PFSK-1 (cell line): ENCODE results near the gene PCSK2.

Experiments used
- FOXP2 ChIP-seq: optimal IDR thresholded peaks from 2 replicates; pipeline ENCODE3; 2011; ENCODE audit warnings: borderline replicate concordance, control low read depth, inconsistent platforms; ENCODE audit not compliant: insufficient read depth; ENCODE audit errors: extremely low read length, extremely low read depth
- POLR2AphosphoS5 ChIP-seq: IDR thresholded peaks from 2 replicates; pipeline ENCODE4 v1.6.1; 2012; ENCODE audit warnings: low read depth, mild to moderate bottlenecking, control low read depth, low read length, moderate library complexity
- REST ChIP-seq, 2 experiments: IDR thresholded peaks; 2 replicates each; pipeline versions ENCODE4 v1.6.1 to v1.8.0; 2011 to 2012; ENCODE audit warnings: low read depth in 2 of 2, low read length in 2 of 2, control low read depth in 1 of 2, inconsistent platforms in 1 of 2, mild to moderate bottlenecking in 1 of 2, moderate library complexity in 1 of 2; ENCODE audit not compliant: insufficient read depth in 1 of 2
- SIN3A ChIP-seq: IDR thresholded peaks from 2 replicates; pipeline ENCODE4 v1.6.1; 2012; ENCODE audit warnings: mild to moderate bottlenecking, low read length, moderate library complexity, borderline replicate concordance; ENCODE audit not compliant: insufficient read depth
- TAF1 ChIP-seq: IDR thresholded peaks from 2 replicates; pipeline ENCODE4 v1.6.1; 2012; ENCODE audit warnings: low read length, control low read depth, borderline replicate concordance; ENCODE audit not compliant: insufficient read depth

PCSK2 gene

DNA sequence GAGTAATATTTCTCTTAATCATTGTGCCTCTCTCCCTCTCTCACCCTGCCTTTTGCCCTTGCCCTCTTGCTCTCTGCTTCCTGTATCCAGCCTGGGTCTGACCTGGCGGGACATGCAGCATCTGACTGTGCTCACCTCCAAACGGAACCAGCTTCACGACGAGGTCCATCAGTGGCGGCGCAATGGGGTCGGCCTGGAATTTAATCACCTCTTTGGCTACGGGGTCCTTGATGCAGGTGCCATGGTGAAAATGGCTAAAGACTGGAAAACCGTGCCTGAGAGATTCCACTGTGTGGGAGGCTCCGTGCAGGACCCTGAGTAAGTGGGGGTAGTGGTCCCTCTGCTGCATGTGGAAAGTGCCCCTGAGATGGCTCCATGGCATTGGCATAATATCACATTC lies 238.4 kb downstream of the PCSK2 start:
- TF ChIP-seq REST (IDR thresholded peaks at IDR 0.05; ENCODE audit: insufficient read depth in 1 of 2, low read depth in 2 of 2, low read length in 2 of 2) = no peak
- TF ChIP-seq FOXP2 = no peak
- TF ChIP-seq POLR2AphosphoS5 = no peak
- TF ChIP-seq SIN3A = no peak
- no peak for TF ChIP-seq TAF1

DNA sequence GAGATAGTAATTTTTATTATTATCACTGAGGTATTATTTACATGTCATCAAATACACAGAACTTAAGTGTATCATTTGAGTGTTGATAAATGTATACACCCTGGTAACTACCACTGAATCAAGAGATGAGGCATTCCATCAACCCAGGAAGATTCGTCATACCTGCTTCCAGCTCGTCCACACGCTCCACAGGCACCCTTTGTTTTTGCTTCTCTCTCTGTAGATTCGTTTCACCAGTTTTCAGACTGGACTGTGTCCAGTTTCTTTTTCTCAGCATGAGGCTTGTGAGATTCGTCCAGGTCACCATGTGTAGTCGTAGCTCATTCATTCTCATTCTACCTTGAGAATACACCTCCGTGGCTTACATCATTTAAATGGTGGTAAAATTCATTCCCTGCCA lies 239.8 kb downstream of the PCSK2 start:
- no peak for TF ChIP-seq FOXP2
- TF ChIP-seq SIN3A = no peak
- no peak for TF ChIP-seq REST (IDR thresholded peaks at IDR 0.05; ENCODE audit: insufficient read depth in 1 of 2, low read depth in 2 of 2, low read length in 2 of 2)
- TF ChIP-seq TAF1 = no peak

GRCh38 chr20:17467120-17467655 lies 240.3 kb downstream of the PCSK2 start:
- TF ChIP-seq SIN3A = no peak
- no peak for TF ChIP-seq FOXP2
- no peak for TF ChIP-seq REST (IDR thresholded peaks at IDR 0.05; ENCODE audit: insufficient read depth in 1 of 2, low read depth in 2 of 2, low read length in 2 of 2)
- no peak for TF ChIP-seq TAF1
- TF ChIP-seq POLR2AphosphoS5 = no peak

DNA sequence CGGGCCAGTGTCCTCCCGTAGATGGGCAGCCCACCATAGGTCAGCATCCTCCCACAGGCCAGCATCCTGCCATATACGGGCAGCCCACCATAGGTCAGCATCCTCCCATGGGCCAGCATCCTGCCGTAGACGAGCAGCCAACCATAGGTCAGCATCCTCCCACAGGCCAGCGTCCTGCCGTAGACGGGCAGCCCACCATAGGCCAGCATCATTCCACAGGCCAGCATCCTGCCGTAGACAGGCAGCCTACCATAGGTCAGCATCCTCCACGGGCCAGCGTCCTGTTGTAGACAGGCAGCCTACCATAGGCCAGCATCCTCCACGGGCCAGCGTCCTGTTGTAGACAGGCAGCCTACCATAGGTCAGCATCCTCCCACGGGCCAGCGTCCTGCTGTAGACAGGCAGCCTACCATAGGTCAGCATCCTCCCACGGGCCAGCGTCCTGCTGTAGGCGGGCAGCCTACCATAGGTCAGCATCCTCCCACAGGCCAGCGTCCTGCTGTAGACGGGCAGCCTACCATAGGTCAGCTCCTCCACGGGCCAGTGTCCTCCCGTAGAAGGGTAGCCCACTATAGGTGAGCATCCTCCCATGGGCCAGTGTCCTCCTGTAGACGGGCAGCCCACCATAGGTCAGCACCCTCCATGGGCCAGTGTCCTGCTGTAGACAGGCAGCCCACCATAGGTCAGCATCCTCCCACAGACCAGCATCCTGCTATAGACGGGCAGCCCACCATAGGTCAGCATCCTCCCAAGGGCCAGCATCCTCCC lies 241.4 kb downstream of the PCSK2 start:
- no peak for TF ChIP-seq SIN3A
- TF ChIP-seq FOXP2 = no peak
- no peak for TF ChIP-seq REST (IDR thresholded peaks at IDR 0.05; ENCODE audit: insufficient read depth in 1 of 2, low read depth in 2 of 2, low read length in 2 of 2)
- no peak for TF ChIP-seq TAF1
- TF ChIP-seq POLR2AphosphoS5 = no peak
